Parathyroid adenoma (tissue), 2 donors: ENCODE measurements around the gene FKBP6.

ENCODE experiments used
- H2AFZ ChIP-seq: fragments of 300-600 bp; sonication (generic); one replicate; pipeline ENCODE4 v1.7.0; 2017; ENCODE audit warnings: antibody characterized with exemption, mild to moderate bottlenecking
- H3K27ac ChIP-seq: fragments of 300-600 bp; sonication (generic); one replicate; pipeline ENCODE4 v1.7.0; 2017
- H3K27me3 ChIP-seq: fragments of 300-600 bp; sonication (generic); one replicate; pipeline ENCODE4 v1.7.0; 2017; ENCODE audit warnings: low read length; ENCODE audit not compliant: control insufficient read depth, insufficient read depth
- H3K36me3 ChIP-seq: fragments of 300-600 bp; sonication (generic); one replicate; pipeline ENCODE4 v1.7.0; 2017; ENCODE audit warnings: low read length; ENCODE audit not compliant: control insufficient read depth, insufficient read depth
- H3K4me1 ChIP-seq: fragments of 300-600 bp; sonication (generic); one replicate; pipeline ENCODE4 v1.7.0; 2017; ENCODE audit warnings: control low read depth
- H3K4me2 ChIP-seq: fragments of 300-600 bp; sonication (generic); one replicate; pipeline ENCODE4 v1.7.0; 2017; ENCODE audit warnings: low read length
- H3K4me3 ChIP-seq: fragments of 300-600 bp; sonication (generic); one replicate; pipeline ENCODE4 v1.7.0; 2017; ENCODE audit warnings: low read depth, low read length
- H3K79me2 ChIP-seq: fragments of 300-600 bp; sonication (generic); one replicate; pipeline ENCODE4 v1.7.0; 2017; ENCODE audit warnings: control low read depth
- H3K9ac ChIP-seq: fragments of 300-600 bp; sonication (generic); one replicate; pipeline ENCODE4 v1.7.0; 2017; ENCODE audit warnings: mild to moderate bottlenecking
- H3K9me3 ChIP-seq: fragments of 300-600 bp; sonication (generic); one replicate; pipeline ENCODE4 v1.7.0; 2017; ENCODE audit warnings: low read length; ENCODE audit not compliant: control insufficient read depth
- CTCF ChIP-seq: fragments of 300-600 bp; sonication (generic); IDR thresholded peaks from one replicate; pipeline ENCODE4 v1.7.0; 2017; ENCODE audit warnings: antibody characterized with exemption, mild to moderate bottlenecking
- donor health status: primary hyperparathyroidism.

FKBP6 gene

GRCh38 chr7:73353243-73353642, 25.3 kb downstream of the FKBP6 start:
- no peak overlapping the region for H3K27ac ChIP-seq
- H3K4me1 ChIP-seq, result peaks cover 9% of the 10 kb centered on the region
- H2AFZ ChIP-seq, result no peak overlapping the region

GRCh38 chr7:73354196-73354595, 26.2 kb downstream of the FKBP6 start:
- TF ChIP-seq CTCF, result no peak
- Histone ChIP-seq H2AFZ (no peak overlapping the region), H3K27me3 (no peaks in the 10 kb centered on the region), H3K9ac (no peak overlapping the region), H3K4me1 (peaks cover 9% of the 10 kb centered on the region), H3K9me3 (no peaks in the 10 kb centered on the region), H3K36me3 (no peaks in the 10 kb centered on the region), H3K4me3 (no peak overlapping the region), H3K79me2 (no peaks in the 10 kb centered on the region), H3K27ac (no peak overlapping the region), H3K4me2 (no peak overlapping the region)

More at GRCh38 chr7:73353243-73353642, 25.3 kb downstream of the FKBP6 start:
- Histone ChIP-seq H3K79me2 (no peaks in the 10 kb centered on the region), H3K9me3 (no peaks in the 10 kb centered on the region), H3K36me3 (no peaks in the 10 kb centered on the region), H3K9ac (no peak overlapping the region), H3K27me3 (no peaks in the 10 kb centered on the region), H3K4me2 (no peak overlapping the region), H3K4me3 (no peak overlapping the region)
- TF ChIP-seq CTCF, result no peak

- Histone ChIP-seq H3K9ac (no peak overlapping the region), H3K4me3 (no peak overlapping the region), H2AFZ (no peak overlapping the region), H3K4me1 (peaks cover 9% of the 10 kb centered on the region), H3K36me3 (no peaks in the 10 kb centered on the region), H3K27me3 (no peaks in the 10 kb centered on the region), H3K9me3 (no peaks in the 10 kb centered on the region), H3K27ac (no peak overlapping the region), H3K79me2 (no peaks in the 10 kb centered on the region), H3K4me2 (no peak overlapping the region)
- TF ChIP-seq CTCF, result no peak
These were observed 26.9 kb downstream of the FKBP6 start for GRCh38 chr7:73354821-73355220.

GRCh38 chr7:73356159-73356558, 28.2 kb downstream of the FKBP6 start:
- H2AFZ ChIP-seq, result no peak overlapping the region
- TF ChIP-seq CTCF, result no peak

GRCh38 chr7:73358590-73359275, 30.8 kb downstream of the FKBP6 start:
- no peak for TF ChIP-seq CTCF
- H3K79me2 ChIP-seq, result no peaks in the 10 kb centered on the region
- H3K4me2 ChIP-seq, result peak overlapping the region; percentile 66
- H3K27ac ChIP-seq, result peak overlapping the region; percentile 79
- peak overlapping the region; percentile 98 for H2AFZ ChIP-seq
- H3K4me3 ChIP-seq, result peak overlapping the region; percentile 63
- H3K9me3 ChIP-seq, result no peaks in the 10 kb centered on the region
- no peaks in the 10 kb centered on the region for H3K36me3 ChIP-seq
- peak overlapping the region; percentile 5 for H3K9ac ChIP-seq
- no peaks in the 10 kb centered on the region for H3K27me3 ChIP-seq
- H3K4me1 ChIP-seq, result peaks cover 9% of the 10 kb centered on the region

More at GRCh38 chr7:73356159-73356558, 28.2 kb downstream of the FKBP6 start:
- H3K4me1 ChIP-seq, result peaks cover 9% of the 10 kb centered on the region
- H3K9me3 ChIP-seq, result no peaks in the 10 kb centered on the region
- no peaks in the 10 kb centered on the region for H3K79me2 ChIP-seq
- no peak overlapping the region for H3K4me3 ChIP-seq
- H3K9ac ChIP-seq, result no peak overlapping the region
- no peaks in the 10 kb centered on the region for H3K27me3 ChIP-seq
- H3K4me2 ChIP-seq, result no peak overlapping the region
- no peak overlapping the region for H3K27ac ChIP-seq
- no peaks in the 10 kb centered on the region for H3K36me3 ChIP-seq
